NOMO-1 treated with dmso at 0.1 percent for 144 hours (cell line): ENCODE data around the gene OR1M1.
"Not testable (repeated sequence)": the region's sequence is repeated elsewhere in the genome, so short reads cannot be mapped to it uniquely, and the experiment has no call there.

Source experiments
- DNase-seq: peaks from one replicate; lab custom pipeline; 2025; ENCODE audit not compliant: unreplicated experiment; lab: John Stamatoyannopoulos, UW

Gene OR1M1

DNA sequence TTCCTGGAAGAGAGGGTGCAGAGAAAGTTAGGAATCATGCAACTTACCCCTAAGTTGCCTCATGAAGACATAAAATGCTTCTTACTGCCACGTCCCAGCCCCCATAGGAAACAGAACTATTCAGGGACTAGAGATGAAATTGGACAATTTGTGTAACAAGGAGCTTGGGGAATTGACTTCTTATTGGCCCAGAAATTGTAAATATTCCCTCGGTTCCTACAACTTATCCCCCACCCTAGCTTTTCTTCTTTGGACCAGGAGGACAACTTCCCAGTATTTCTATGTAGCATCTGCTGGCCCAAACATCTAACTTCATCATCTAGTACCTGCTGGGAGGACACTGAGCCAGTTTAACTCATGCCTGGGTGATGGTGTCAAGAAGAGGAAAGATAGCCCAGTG is at the start of gene OR1M1:
TSS of gene OR1M1 (plus strand) at position 301 of the 400 bp plus-strand sequence. CDS start 6,184 bp downstream, outside the sequence.
- no peak for DNase-seq

- no peak for DNase-seq
Measured at GRCh38 chr19:9037400-9038062, 49.3 kb upstream of the OR1M1 start.

DNA sequence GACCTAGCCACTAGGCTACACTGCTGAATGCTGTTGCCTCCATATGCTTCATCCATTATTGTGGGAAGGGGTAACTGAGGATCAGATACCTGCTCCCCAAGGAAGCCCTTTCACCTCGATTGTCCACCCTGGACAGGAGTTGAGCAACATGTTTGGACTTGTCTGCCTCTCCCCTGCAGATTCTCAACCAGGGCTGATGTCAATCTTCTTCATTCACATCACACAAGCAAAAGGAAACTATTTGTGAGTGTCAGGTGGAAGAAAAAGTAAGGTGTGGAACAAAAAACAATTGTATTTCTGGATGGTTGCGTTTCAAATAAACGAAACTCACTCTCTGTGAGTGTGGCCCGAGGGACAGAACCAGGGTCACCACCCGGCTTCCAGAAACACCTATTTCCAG is 47.1 kb upstream of the OR1M1 start:
- DNase-seq: no peak

DNA sequence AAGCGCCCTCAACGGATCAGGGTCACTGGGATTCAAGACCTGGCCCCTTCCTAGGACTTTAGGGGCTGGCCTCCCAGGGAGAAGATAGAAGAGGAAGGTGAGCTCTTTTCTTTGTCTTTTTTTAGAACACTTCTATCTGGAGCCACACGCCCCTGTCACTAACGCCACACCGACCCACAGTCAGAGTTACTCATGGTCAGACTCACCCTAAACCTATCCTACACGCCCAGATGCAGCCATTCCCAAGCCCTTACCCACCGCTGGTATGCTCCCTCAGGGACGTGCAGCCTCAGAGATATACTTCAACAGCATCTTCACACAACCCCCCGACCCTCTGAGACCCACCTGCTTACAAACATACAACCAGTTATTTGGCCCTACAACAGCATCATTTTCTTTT is 46.7 kb upstream of the OR1M1 start:
- no peak for DNase-seq

GRCh38 chr19:9041023-9041422 is 45.8 kb upstream of the OR1M1 start:
- DNase-seq: no peak

DNA sequence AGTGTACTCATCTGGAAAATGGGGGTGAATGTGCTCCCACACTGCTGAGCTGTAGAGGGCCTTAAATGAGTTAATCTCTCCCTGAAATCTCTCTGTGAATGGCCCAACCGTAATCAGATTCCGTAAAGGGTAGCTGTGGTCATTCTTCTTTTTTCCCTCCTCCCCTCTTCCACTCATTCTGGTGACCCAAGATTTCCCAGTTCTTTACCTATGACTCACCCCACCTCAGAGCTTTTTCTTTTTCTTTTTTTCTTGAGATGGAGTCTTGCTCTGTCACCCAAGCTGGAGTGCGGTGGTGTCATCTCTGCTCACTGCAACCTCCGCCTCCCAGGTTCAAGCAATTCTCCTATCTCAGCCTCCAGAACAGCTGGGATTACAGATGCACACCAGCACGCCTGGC is 43.3 kb upstream of the OR1M1 start:
- no peak for DNase-seq

DNA sequence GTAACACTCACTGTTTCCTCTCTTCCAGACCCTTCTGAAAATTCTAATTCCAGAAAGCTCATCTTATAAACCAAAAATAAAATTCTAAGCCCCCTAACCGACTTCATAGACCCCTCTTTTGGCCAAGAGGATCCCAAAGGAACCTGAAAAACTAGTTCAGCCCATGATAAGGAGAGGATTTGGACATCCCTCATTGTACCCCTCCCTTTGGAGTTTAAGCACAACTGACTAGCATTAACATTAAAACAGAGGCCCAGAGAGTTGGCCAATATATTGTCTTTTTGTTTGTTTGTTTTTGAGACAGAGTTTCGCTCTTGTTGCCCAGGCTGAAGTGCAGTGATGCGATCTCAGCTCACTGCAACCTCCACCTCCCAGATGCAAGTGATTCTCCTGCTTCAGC is 42.4 kb upstream of the OR1M1 start:
- no peak for DNase-seq

DNA sequence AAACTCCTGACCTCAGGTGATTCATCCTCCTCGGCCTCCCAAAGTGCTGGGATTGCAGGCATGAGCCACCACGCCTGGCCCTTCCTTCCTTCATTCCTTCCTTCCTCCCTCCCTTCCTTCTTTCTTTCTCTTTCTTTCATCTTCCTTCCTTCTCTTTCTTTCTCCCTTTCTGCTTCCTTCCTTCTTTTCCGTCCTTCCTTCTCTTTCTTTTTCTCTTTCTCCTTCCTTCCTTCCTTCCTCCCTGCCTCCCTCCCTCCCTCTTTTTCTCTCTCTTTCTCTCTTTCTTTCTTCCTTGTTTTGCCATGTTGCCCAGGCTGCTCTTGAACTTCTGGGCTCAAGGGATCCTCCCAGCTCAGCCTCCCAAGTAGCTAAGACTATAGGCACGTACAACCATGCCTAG is 40.2 kb upstream of the OR1M1 start:
- DNase-seq: no peak

DNA sequence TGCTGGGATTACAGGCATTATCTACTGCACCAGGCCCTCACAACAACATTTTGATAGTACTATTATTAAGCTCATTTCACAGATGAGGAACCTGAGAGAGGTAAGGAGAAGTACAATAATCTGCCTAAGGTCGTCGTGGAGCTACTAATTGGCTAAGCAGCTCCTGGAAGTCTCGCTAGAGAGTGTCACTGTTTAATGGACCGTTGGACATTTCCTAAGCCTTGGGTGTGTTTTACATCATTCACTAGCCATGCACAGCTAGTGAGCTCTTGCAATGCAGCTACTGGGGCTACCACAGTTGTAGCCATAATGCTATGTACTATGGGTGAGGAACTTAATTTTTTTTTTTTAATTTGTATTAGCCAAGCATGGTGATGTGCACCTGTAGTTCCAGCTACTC is 34.0 kb upstream of the OR1M1 start:
- DNase-seq: no peak

DNA sequence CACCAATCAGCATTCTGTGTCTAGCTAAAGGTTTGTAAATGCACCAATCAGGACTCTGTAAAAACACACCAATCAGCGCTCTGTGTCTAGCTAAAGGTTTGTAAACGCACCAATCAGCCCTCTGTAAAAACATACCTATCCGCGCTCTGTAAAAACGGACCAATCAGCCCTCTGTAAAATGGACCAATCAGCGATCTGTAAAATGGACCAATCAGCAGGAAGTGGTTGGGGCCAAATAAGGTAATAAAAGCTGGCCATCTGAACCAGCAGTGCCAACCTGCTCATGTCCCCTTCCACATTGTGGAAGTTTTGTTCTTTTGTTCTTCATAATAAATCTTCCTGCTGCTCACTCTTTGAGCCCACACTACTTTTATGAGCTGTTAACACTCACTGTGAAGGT is 33.2 kb upstream of the OR1M1 start:
- DNase-seq: not testable (repeated sequence)

DNA sequence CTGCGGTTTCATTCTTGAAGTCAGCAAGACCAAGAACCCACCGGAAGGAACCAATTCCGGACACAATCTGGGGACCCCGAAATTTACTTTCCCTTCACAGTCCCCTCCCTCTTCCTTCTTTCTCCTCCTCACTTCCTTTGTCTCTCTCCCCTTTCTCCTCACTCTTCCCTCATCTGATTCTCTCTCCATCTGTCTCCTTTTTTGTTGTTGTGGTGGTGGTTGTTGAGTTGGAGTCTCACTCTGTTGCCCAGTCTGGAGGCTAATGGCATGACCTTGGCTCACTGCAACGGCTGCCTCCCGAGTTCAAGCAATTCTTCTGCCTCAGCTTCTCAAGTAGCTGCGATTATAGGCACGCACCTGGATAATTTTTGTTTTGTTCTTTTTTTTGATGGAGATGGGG is 32.7 kb upstream of the OR1M1 start:
- no peak for DNase-seq

DNA sequence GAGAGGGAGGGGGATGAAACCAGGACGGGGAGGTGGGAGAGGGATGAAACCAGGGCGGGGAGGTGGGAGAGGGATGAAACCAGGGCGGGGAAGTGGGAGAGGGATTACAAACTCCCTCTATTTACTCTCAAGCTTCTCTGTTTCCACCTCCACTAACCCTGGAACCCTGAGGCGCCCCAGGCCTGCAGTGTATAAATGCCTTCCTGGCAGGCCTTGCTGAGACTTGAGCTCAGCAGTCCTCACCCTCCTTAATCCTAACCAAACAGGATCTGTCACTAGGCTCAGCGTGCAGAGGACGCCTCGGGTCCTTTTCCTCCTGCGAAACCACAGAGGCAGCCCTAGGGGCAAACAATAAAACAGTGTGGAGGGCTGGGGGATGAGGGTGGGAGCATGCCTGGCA is 32.1 kb upstream of the OR1M1 start:
- DNase-seq: no peak

DNA sequence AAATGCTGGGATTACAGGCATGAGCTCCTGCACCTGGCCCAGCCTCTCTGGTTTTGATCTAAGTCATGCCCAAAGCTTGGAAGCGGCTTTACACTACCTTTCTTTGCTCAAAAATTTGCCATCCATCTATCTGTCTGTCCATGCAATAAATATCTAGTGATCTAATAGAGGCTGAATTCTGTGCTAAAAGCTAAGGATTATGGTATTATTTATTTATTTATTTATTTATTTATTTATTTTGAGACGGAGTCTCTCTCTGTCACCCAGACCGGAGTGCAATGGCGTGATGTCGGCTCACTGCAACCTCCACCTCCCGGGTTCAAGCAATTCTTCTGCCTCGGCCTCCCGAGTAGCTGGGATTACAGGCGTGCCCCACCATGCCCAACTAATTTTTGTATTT is 30.7 kb upstream of the OR1M1 start:
- not testable (repeated sequence) for DNase-seq

GRCh38 chr19:9057505-9058258 is 29.2 kb upstream of the OR1M1 start:
- DNase-seq: no peak

- no peak for DNase-seq
Measured at GRCh38 chr19:9058905-9059667, 27.8 kb upstream of the OR1M1 start.

DNA sequence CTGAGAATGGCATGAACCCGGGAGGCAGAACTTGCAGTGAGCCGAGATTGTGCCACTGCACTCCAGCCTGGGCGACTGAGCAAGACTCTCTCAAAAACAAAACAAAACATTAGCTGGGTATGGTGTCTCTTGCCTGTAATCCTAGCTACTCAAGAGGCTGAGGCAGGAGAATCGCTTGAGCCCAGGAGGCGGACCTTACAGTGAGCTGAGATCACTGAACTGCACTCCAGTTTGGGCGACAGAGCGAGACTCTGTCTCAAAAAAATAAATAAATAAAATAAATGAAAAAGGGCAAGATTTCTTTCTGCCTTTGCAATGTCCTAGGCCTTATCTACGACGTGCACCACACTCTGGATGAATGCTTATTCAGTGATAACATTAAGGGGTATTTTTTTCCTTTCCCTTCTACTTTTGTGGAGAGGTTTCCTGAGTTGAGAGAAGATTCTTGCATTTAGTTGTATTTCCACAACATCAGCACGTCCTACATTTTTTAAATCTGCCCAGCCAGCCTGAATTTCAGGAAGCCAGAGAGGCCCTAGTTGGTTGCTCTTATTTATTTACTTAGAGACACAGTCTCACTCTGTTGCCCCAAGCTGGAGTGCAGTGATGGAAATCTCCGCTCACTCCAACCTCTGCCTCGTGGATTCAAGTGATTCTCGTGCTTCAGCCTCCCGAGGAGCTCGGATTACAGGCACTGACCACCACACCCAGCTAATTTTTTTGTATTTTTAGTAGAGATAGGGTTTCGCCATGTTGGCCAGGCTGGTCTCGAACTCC is 26.1 kb upstream of the OR1M1 start:
- no peak for DNase-seq

GRCh38 chr19:9061879-9062278 is 25.0 kb upstream of the OR1M1 start:
- DNase-seq: no peak

DNA sequence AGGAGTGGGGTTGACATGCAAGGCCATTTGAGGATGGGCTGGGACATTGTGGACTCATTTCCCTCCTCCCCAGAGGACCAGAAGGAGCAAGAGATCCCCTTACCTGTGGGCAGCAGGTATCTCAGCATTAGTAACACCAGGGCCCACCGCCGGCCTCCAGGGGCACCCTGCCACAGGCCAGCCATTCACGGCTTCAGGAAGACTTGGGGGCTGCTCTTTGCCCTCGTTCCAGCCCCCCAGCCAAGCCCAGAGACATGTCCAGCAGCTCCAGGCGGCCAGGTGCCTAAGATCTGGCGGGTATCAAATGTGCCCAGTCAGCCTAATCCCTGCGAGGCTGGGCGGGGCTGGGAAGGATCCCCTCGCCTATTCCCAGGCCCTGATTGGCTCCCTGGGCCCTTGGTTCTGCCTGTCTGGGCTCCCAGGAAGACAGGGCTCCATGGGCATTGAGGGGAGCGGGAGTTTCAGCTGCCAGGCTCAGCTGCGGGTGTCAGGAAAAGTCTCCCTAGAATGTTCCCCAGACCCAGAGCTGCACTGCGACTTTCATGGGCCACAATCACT is 21.3 kb upstream of the OR1M1 start:
- DNase-seq: no peak

- DNase-seq: no peak
Measured at GRCh38 chr19:9070066-9070465, 16.8 kb upstream of the OR1M1 start.

DNA sequence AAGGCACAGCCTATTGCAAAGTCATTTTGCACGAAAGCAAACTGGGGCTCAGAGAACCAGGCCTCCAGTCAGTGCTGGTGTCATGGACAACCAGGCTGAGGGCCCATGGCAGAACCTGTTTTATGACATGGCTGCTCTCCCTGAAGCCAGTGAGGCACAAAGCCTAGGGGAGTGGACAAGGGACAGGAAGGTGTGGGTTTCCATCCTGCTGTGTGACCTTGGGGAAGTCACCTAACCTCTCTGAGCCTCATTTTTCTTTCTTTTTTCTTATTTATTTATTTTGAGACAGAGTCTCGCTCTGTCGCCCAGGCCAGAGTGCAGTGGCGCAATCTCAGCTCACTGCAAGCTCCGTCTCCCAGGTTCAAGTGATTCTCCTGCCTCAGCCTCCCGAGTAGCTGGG is 15.1 kb upstream of the OR1M1 start:
- DNase-seq: not testable (repeated sequence)

DNA sequence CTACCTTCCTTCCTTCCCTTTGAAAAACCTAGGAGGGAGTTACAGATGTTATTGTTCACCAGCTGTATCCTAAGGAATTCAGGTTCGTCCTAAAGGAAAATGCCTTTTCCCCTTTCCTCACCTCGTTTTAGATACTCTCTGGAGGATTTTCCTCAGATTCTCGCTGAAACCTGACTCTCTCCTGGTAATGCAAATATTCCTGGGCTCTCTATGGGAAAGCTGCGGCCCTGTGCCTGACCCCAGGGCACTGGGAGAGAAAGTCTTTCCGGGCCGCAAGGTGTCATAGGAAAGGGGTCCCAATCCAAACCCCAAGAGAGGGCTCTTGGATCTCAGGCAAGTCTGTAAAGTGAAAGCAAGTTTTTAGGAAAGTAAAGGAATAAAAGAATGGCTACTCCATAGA is 13.1 kb upstream of the OR1M1 start:
- DNase-seq: no peak
